Dendritic cell treated with granulocyte-macrophage colony-stimulating factor and Interleukin-4, amounts not matched to agents 40 ng/mL and 50 ng/mL, for 4 days (primary cell): ENCODE results near the gene LITAF.
"Not testable (repeated sequence)": the region's sequence is repeated elsewhere in the genome, so short reads cannot be mapped to it uniquely, and the experiment has no call there.

ENCODE experiments used
- H3K27ac Mint-ChIP-seq: one replicate; pipeline ENCODE4 v1.8.0; 2022; ENCODE audit warnings: mild to moderate bottlenecking, mixed read lengths
- H3K27me3 Mint-ChIP-seq: one replicate; pipeline ENCODE4 v1.8.0; 2022; ENCODE audit warnings: mild to moderate bottlenecking, mixed read lengths
- H3K36me3 Mint-ChIP-seq: one replicate; pipeline ENCODE4 v1.8.0; 2022; ENCODE audit warnings: low read depth, mixed read lengths
- H3K4me1 Mint-ChIP-seq: one replicate; pipeline ENCODE4 v1.8.0; 2022; ENCODE audit warnings: low read depth, mixed read lengths
- H3K4me3 Mint-ChIP-seq: one replicate; pipeline ENCODE4 v1.8.0; 2022; ENCODE audit warnings: mild to moderate bottlenecking, moderate library complexity, mixed read lengths
- H3K9me3 Mint-ChIP-seq: one replicate; pipeline ENCODE4 v1.8.0; 2022; ENCODE audit warnings: mixed read lengths
- intact Hi-C: fragments of 100-400 bp; cut with micrococcal nuclease; formaldehyde crosslinking; loops from one replicate; pipeline ENCODE4 v1.15.0; 2022

The LITAF gene

GRCh38 chr16:11511328-11511727, 75.4 kb downstream of the LITAF start:
- Mint-ChIP-seq H3K36me3 (no peaks in the 10 kb centered on the region), H3K9me3 (no peaks in the 10 kb centered on the region), H3K27me3 (peaks cover 15% of the 10 kb centered on the region), H3K4me3 (no peak overlapping the region), H3K27ac (no peak overlapping the region), H3K4me1 (peaks cover 8% of the 10 kb centered on the region)
- intact Hi-C loops, result no loop called here

GRCh38 chr16:11510178-11510973, 76.3 kb downstream of the LITAF start:
- Mint-ChIP-seq H3K9me3 (no peaks in the 10 kb centered on the region), H3K27me3 (peaks cover 16% of the 10 kb centered on the region), H3K4me3 (no peak overlapping the region), H3K36me3 (no peaks in the 10 kb centered on the region), H3K27ac (no peak overlapping the region), H3K4me1 (peaks cover 11% of the 10 kb centered on the region)
- intact Hi-C loops, result no loop called here

GRCh38 chr16:11507991-11508390, 78.7 kb downstream of the LITAF start:
- Mint-ChIP-seq H3K36me3 (no peaks in the 10 kb centered on the region), H3K4me3 (no peak overlapping the region), H3K4me1 (peaks cover 17% of the 10 kb centered on the region), H3K27ac (no peak overlapping the region), H3K9me3 (no peaks in the 10 kb centered on the region), H3K27me3 (peaks cover 31% of the 10 kb centered on the region)
- intact Hi-C loops, result loop anchor here (2.0 kb wide), 1 partner anchor 101 kb away; no protein-coding TSS in a partner anchor

GRCh38 chr16:11507350-11507749, 79.4 kb downstream of the LITAF start:
- Mint-ChIP-seq H3K4me3 (no peak overlapping the region), H3K9me3 (no peaks in the 10 kb centered on the region), H3K36me3 (no peaks in the 10 kb centered on the region), H3K27ac (peak overlapping the region; percentile 66), H3K27me3 (peaks cover 29% of the 10 kb centered on the region), H3K4me1 (peaks cover 17% of the 10 kb centered on the region)
- intact Hi-C loops, result loop anchor here (2.0 kb wide), 1 partner anchor 101 kb away; no protein-coding TSS in a partner anchor

- peak overlapping the region; percentile 51 for H3K4me3 Mint-ChIP-seq
Observed at GRCh38 chr16:11506741-11507305, 79.9 kb downstream of the LITAF start.

GRCh38 chr16:11504261-11504660, 82.5 kb downstream of the LITAF start:
- Mint-ChIP-seq H3K27me3 (peaks cover 31% of the 10 kb centered on the region), H3K4me1 (peaks cover 17% of the 10 kb centered on the region)
- intact Hi-C loops, H3K27ac Mint-ChIP-seq, H3K9me3 Mint-ChIP-seq, H3K4me3 Mint-ChIP-seq, H3K36me3 Mint-ChIP-seq: not testable (repeated sequence)

More at GRCh38 chr16:11506741-11507305, 79.9 kb downstream of the LITAF start:
- H3K9me3 Mint-ChIP-seq, result no peaks in the 10 kb centered on the region
- no peaks in the 10 kb centered on the region for H3K36me3 Mint-ChIP-seq
- peaks cover 30% of the 10 kb centered on the region for H3K27me3 Mint-ChIP-seq
- intact Hi-C loops, result loop anchor here (2.0 kb wide), 1 partner anchor 100 kb away; no protein-coding TSS in a partner anchor
- H3K4me1 Mint-ChIP-seq, result peaks cover 17% of the 10 kb centered on the region
- peak overlapping the region; percentile 66 for H3K27ac Mint-ChIP-seq

GRCh38 chr16:11503566-11503965, 83.2 kb downstream of the LITAF start:
- no peaks in the 10 kb centered on the region for H3K9me3 Mint-ChIP-seq
- H3K36me3 Mint-ChIP-seq, result no peaks in the 10 kb centered on the region
- H3K27me3 Mint-ChIP-seq, result peaks cover 31% of the 10 kb centered on the region
- no peak overlapping the region for H3K4me3 Mint-ChIP-seq
- intact Hi-C loops, result no loop called here
- no peak overlapping the region for H3K27ac Mint-ChIP-seq
- peaks cover 21% of the 10 kb centered on the region for H3K4me1 Mint-ChIP-seq

GRCh38 chr16:11502239-11502638, 84.5 kb downstream of the LITAF start:
- H3K9me3 Mint-ChIP-seq, result no peaks in the 10 kb centered on the region
- peaks cover 33% of the 10 kb centered on the region for H3K4me1 Mint-ChIP-seq
- peaks cover 30% of the 10 kb centered on the region for H3K27me3 Mint-ChIP-seq
- no peak overlapping the region for H3K27ac Mint-ChIP-seq
- H3K4me3 Mint-ChIP-seq, result no peak overlapping the region
- intact Hi-C loops, result no loop called here
- no peaks in the 10 kb centered on the region for H3K36me3 Mint-ChIP-seq

- intact Hi-C loops, result no loop called here
- peaks cover 25% of the 10 kb centered on the region for H3K27me3 Mint-ChIP-seq
- no peak overlapping the region for H3K27ac Mint-ChIP-seq
- no peaks in the 10 kb centered on the region for H3K9me3 Mint-ChIP-seq
- peaks cover 33% of the 10 kb centered on the region for H3K4me1 Mint-ChIP-seq
- no peak overlapping the region for H3K4me3 Mint-ChIP-seq
- no peaks in the 10 kb centered on the region for H3K36me3 Mint-ChIP-seq
Observed at GRCh38 chr16:11501632-11502031, 85.1 kb downstream of the LITAF start.

GRCh38 chr16:11500700-11501346, 85.9 kb downstream of the LITAF start:
- Mint-ChIP-seq H3K36me3 (no peaks in the 10 kb centered on the region), H3K4me1 (peaks cover 36% of the 10 kb centered on the region), H3K27me3 (peaks cover 19% of the 10 kb centered on the region), H3K9me3 (no peaks in the 10 kb centered on the region), H3K27ac (no peak overlapping the region), H3K4me3 (no peak overlapping the region)
- intact Hi-C loops, result no loop called here

- Mint-ChIP-seq H3K27ac (no peak overlapping the region), H3K9me3 (no peaks in the 10 kb centered on the region), H3K4me1 (peaks cover 45% of the 10 kb centered on the region), H3K36me3 (no peaks in the 10 kb centered on the region), H3K4me3 (no peak overlapping the region), H3K27me3 (peaks cover 20% of the 10 kb centered on the region)
- intact Hi-C loops, result no loop called here
Observed at GRCh38 chr16:11499295-11500089, 87.2 kb downstream of the LITAF start.

GRCh38 chr16:11498683-11499082, 88.0 kb downstream of the LITAF start:
- Mint-ChIP-seq H3K4me1 (peaks cover 42% of the 10 kb centered on the region), H3K27me3 (peaks cover 11% of the 10 kb centered on the region), H3K4me3 (no peak overlapping the region), H3K36me3 (no peaks in the 10 kb centered on the region), H3K27ac (no peak overlapping the region), H3K9me3 (no peaks in the 10 kb centered on the region)
- intact Hi-C loops, result no loop called here

- peaks cover 38% of the 10 kb centered on the region for H3K4me1 Mint-ChIP-seq
- peaks cover 7% of the 10 kb centered on the region for H3K27me3 Mint-ChIP-seq
- intact Hi-C loops, result no loop called here
- no peaks in the 10 kb centered on the region for H3K36me3 Mint-ChIP-seq
- no peaks in the 10 kb centered on the region for H3K9me3 Mint-ChIP-seq
- H3K27ac Mint-ChIP-seq, result peak overlapping the region; percentile 81
- no peak overlapping the region for H3K4me3 Mint-ChIP-seq
Observed at GRCh38 chr16:11497851-11498289, 88.8 kb downstream of the LITAF start.
